ENCODE results near the gene PCDH1.
A peak's percentile ranks its signal among the peaks of the same experiment; 100 is the strongest.

- TF ChIP-seq, protein P1, sequence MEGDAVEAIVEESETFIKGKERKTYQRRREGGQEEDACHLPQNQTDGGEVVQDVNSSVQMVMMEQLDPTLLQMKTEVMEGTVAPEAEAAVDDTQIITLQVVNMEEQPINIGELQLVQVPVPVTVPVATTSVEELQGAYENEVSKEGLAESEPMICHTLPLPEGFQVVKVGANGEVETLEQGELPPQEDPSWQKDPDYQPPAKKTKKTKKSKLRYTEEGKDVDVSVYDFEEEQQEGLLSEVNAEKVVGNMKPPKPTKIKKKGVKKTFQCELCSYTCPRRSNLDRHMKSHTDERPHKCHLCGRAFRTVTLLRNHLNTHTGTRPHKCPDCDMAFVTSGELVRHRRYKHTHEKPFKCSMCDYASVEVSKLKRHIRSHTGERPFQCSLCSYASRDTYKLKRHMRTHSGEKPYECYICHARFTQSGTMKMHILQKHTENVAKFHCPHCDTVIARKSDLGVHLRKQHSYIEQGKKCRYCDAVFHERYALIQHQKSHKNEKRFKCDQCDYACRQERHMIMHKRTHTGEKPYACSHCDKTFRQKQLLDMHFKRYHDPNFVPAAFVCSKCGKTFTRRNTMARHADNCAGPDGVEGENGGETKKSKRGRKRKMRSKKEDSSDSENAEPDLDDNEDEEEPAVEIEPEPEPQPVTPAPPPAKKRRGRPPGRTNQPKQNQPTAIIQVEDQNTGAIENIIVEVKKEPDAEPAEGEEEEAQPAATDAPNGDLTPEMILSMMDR (IDR thresholded peaks at IDR 0.05), result no peak
- peak in 1 of 4 donors; percentile 21 for TF ChIP-seq POLR2AphosphoS5 (IDR thresholded peaks at IDR 0.05)
- no peak for TF ChIP-seq POLR2A (IDR thresholded peaks at IDR 0.05)
These were observed 39.1 kb downstream of the PCDH1 start for GRCh38 chr5:141839015-141839513.
